ENCODE results near the gene PARD6G.

Gene PARD6G

DNA sequence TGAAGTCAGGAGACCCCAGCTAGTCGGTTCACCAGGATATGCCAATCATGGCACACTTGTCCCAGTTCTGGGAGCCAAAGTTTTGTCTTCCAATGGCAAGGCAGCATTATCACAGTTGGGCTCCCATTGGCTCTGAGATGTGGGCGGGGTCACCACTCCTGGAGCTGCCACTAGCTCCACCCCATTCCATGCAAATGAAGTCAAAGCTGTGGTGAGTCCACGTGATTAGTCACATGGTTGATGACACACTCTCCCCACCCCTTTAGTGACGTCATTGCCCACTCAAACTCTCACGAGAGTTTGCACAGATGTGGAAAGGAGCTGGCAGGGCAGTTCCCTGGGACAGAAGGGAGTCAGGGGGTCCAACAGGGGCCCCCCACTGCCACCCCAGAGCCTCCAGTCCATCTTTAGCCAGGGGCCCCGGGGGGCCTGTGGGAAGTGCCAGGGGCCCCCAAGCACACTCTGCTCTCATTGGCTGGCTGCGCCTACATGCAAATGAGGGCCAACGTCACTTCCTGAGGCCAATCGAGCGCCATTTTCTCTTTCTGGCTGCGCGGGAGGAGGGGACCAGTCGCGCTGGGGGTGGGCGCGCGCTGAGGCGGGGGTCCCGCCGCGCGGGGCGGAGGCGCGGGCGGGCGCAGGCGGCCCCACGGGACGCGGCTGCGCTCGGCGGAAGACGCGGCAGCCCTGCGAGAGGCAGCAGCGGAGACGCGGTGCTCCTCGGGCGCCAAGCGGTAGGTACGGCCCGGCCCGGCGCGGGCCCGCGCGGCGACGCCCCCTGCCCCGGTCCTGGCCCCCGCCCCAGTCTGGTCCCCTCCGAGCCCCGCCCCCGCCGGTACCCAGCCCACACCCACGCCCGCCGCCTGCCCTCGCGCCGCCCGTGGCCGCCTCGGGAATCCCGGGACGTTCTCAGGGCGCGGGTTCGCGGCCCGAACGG, 138.3 kb downstream of the PARD6G start, which contains the start of gene ADNP2:
Gene ADNP2, plus strand, starts transcription at position 524 of the 937 bp plus-strand sequence. CDS start 8,281 bp downstream, outside the sequence.
- DNase-seq (ENCODE audit: low read depth in 2 of 2) = peak; percentile 70 to 75

DNA sequence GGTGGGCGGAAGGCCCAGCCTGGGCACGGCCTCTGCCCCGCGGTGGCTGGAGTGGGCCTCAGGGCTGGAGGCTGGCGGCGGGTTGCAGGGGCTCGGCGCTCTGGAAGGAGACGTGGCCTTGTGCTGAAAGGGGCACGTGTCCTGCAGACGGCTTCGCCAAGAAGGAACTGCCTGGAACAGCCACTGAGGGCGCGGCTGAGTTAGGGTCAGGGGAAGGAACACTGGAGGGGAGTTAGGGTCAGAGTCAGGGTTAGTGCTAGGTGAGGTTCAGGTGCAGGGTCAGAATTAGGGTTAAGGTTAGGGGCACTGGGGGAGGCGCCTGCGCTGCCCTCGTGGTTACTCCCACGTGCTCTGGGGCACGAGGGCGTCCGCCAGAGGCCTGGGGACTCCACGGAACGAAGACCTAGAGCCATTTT, 139.2 kb downstream of the PARD6G start:
- DNase-seq (ENCODE audit: low read depth in 2 of 2) = no peak

DNA sequence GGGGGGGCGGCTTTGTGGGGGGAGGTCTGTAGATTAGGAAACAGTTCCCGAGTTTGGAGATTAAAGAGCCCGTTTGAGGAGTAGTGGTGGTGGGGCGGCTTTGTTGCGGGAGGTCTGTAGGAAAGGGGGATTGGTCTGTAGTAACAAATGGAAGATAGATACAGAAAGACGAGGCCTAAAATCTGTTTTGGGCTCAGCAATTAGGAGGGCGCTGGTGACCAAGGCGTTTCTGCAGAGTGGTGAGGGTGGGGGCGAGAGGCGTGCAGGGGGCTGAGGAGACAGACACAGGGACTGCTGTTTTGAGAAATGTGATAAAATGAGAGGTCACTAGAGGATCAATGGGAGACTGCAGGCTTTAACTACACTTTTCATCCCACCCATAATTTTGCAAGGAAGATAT, 139.9 kb downstream of the PARD6G start:
- DNase-seq (ENCODE audit: low read depth in 2 of 2) = no peak
